ENCODE results near the gene SOX1. TPM values are rescaled to one million over a fixed set of nuclear protein-coding genes. Genes with fewer than 3 reads are reported as not detected.

SOX1 gene
- total RNA-seq, 1 donor = not detected

GRCh38 chr13:112054616-112055015 lies 12.3 kb upstream of the SOX1 start:
- TF ChIP-seq, protein P1, sequence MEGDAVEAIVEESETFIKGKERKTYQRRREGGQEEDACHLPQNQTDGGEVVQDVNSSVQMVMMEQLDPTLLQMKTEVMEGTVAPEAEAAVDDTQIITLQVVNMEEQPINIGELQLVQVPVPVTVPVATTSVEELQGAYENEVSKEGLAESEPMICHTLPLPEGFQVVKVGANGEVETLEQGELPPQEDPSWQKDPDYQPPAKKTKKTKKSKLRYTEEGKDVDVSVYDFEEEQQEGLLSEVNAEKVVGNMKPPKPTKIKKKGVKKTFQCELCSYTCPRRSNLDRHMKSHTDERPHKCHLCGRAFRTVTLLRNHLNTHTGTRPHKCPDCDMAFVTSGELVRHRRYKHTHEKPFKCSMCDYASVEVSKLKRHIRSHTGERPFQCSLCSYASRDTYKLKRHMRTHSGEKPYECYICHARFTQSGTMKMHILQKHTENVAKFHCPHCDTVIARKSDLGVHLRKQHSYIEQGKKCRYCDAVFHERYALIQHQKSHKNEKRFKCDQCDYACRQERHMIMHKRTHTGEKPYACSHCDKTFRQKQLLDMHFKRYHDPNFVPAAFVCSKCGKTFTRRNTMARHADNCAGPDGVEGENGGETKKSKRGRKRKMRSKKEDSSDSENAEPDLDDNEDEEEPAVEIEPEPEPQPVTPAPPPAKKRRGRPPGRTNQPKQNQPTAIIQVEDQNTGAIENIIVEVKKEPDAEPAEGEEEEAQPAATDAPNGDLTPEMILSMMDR (IDR thresholded peaks at IDR 0.05; ENCODE audit: insufficient read depth, low read length) = no peak
- DNase-seq (ENCODE audit: low read depth) = no peak
- H3K4me3 ChIP-seq (ENCODE audit: low read depth, low read length) = no peak overlapping the region

DNA sequence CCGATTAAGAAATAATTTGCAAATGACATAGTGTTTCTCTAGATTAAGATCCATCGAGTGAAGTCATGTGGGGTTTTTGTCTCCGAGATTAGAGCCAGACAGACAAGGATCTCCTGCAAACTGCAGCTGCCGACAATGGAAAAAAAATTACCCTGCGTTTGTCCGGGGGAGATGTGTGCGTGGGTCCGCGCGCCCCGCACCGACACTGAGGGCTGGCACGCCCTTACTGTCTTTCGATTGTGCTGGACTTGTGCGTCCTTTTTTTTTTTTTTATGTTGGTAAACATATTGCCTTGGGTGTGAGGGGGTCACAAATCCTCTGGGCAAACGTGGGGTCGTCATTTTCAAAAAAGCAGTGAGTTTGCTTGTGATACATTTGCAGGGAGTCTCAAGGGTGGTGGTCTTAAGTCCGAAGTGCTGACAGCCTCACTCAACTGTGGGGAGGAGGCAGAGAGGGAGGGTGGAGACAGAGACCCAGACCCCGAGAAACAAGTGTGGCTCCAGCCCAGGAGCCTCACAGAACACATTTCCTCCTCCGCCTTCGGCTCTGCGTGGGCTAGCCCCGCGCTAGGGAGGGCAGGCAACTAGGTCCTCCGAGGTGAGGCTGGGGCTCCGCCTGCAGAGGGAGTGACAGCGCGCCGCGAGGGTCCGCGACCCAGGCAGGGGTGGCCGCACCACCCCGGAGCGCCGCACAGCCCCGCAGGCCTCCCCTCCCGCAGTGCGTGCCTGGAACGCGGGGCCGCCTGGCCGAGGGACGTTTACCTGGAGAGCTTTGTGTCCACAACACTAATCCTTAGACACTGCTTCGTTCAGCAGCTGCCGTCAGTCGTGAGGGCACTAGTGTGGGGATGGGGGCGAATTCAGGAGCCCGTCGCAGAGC lies 11.7 kb upstream of the SOX1 start:
- H3K4me3 ChIP-seq (ENCODE audit: low read depth, low read length) = no peak overlapping the region
- TF ChIP-seq, protein P1 (IDR thresholded peaks at IDR 0.05; ENCODE audit: insufficient read depth, low read length) = no peak
- no peak for DNase-seq (ENCODE audit: low read depth)

- TF ChIP-seq, protein P1 (IDR thresholded peaks at IDR 0.05; ENCODE audit: insufficient read depth, low read length) = no peak
- no peak for DNase-seq (ENCODE audit: low read depth)
- H3K4me3 ChIP-seq (ENCODE audit: low read depth, low read length) = no peak overlapping the region
Measured at GRCh38 chr13:112055915-112056269, 11.1 kb upstream of the SOX1 start.

DNA sequence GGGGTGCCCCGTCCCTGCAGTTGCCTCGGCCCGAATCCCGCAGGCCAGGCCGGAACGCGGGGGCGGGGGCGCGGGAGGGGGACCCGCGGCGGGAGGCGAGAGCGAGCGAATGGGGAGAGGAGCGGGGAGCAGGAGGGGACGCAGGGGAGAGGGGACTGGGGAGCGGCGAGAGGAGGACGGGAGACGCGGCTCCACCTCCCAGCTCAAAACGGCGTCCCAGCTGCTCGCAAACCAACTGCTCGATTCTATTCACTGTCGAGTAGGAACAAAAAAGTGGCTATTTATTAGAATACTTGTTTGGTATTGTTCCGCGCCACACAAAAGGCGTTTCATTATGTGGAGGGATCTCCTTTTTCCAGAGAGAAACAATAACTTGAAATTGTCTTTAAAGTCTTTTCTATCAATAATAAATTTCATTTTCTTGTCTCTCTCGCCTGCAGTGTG lies 10.6 kb upstream of the SOX1 start:
- no peak for DNase-seq (ENCODE audit: low read depth)
- no peak overlapping the region for H3K4me3 ChIP-seq (ENCODE audit: low read depth, low read length)
- TF ChIP-seq, protein P1 (IDR thresholded peaks at IDR 0.05; ENCODE audit: insufficient read depth, low read length) = no peak

- DNase-seq (ENCODE audit: low read depth) = no peak
- TF ChIP-seq, protein P1 (IDR thresholded peaks at IDR 0.05; ENCODE audit: insufficient read depth, low read length) = no peak
- no peak overlapping the region for H3K4me3 ChIP-seq (ENCODE audit: low read depth, low read length)
Measured at GRCh38 chr13:112056739-112057438, 10.1 kb upstream of the SOX1 start.

DNA sequence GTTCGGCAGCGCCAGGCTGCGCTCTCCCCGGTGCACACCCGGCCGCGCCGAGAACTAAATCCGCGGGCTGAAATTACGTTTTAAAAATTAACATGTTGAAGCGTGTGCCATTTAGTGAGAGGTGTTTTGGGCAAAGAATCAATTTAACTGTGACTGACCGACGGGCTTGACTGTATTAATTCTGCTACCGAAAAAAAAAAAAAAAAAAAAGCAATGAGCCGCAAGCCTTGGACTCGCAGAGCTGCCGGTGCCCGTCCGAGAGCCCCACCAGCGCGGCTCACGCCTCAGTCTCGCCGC lies 9.6 kb upstream of the SOX1 start:
- TF ChIP-seq, protein P1 (IDR thresholded peaks at IDR 0.05; ENCODE audit: insufficient read depth, low read length) = no peak
- DNase-seq (ENCODE audit: low read depth) = no peak
- H3K4me3 ChIP-seq (ENCODE audit: low read depth, low read length) = no peak overlapping the region

Data from fibroblast of the aortic adventitia (primary cell).